ENCODE measurements around the gene HECTD3. TPM values are rescaled to one million over a fixed set of nuclear protein-coding genes. Genes with fewer than 3 reads are reported as not detected.
A peak's percentile ranks its signal among the peaks of the same experiment; 100 is the strongest.

The HECTD3 gene
- total RNA-seq: 10 to 100 TPM; 18.9 to 29.5 TPM
- polyA plus RNA-seq: 10 to 100 TPM; 15.9 to 32.9 TPM

DNA sequence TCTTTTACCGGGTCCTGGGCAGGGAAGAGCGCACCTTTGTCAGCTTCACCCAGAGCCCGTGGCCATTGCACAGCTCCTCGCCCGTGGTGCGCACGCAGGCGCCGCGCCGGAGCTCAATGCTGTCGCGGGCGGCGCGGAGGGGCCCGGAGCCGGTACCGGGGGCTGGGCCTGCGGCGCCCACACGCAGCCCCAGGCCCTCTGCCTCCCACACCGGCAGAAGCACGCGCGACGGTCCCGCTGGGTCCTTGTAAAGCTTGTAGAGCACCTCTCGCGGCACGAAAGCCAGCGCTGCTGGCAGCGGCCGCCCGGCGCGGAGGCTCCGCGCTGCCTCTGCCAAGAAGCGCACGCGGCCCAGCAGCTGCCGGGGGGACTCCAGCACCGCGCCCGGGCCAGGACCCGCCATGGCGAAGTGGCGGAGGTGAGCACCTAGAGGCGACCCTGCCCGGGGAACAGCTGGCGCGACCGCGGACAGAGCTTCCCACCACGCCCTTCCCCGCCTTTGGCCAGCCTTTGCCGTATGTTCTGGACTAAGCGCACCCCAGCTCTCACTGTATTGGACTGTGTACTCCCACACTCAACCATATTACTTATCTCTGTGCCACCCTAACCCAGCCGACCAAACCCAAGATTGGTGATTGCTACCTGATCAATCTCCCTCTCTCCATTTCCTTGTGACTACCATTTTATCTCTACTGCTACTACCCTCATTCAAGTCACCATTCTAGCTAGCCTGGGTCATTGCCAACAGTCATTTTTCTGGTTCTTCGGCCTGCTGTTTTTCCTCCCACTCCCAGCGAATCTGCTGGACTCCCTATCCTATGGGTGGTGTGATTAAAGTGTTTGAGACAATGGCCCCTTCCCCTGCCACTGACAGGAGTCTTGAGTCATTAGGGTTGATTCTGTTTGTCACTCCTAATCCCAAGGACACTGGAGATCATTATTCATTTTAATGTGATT, at the start of gene HECTD3:
TSS of gene HECTD3 (minus strand) at position 470 of the 957 bp plus-strand sequence. CDS start at position 403, 67 bp downstream.
- 1% methylated on average over 62 of the region's 62 CpGs for WGBS
- H3K36me3 ChIP-seq (ENCODE audit: control insufficient read depth in 4 of 4, insufficient read depth in 3 of 4, low read depth in 1 of 4, low read length in 3 of 4): peaks cover 9 to 36% (median 32%) of the 10 kb centered on the region in 4 donors
- H3K4me1 ChIP-seq (ENCODE audit: control insufficient read depth in 4 of 4, insufficient read depth in 4 of 4, low read length in 3 of 4): peaks cover 14 to 46% (median 37%) of the 10 kb centered on the region in 4 donors

More for the DNA sequence above, at the start of gene HECTD3:
- H3K4me3 ChIP-seq (ENCODE audit: low read depth in 1 of 3, low read length in 3 of 3): peak within 1 kb of the TSS; percentile 82 to 91 (median 88)
- TF ChIP-seq, protein P1, sequence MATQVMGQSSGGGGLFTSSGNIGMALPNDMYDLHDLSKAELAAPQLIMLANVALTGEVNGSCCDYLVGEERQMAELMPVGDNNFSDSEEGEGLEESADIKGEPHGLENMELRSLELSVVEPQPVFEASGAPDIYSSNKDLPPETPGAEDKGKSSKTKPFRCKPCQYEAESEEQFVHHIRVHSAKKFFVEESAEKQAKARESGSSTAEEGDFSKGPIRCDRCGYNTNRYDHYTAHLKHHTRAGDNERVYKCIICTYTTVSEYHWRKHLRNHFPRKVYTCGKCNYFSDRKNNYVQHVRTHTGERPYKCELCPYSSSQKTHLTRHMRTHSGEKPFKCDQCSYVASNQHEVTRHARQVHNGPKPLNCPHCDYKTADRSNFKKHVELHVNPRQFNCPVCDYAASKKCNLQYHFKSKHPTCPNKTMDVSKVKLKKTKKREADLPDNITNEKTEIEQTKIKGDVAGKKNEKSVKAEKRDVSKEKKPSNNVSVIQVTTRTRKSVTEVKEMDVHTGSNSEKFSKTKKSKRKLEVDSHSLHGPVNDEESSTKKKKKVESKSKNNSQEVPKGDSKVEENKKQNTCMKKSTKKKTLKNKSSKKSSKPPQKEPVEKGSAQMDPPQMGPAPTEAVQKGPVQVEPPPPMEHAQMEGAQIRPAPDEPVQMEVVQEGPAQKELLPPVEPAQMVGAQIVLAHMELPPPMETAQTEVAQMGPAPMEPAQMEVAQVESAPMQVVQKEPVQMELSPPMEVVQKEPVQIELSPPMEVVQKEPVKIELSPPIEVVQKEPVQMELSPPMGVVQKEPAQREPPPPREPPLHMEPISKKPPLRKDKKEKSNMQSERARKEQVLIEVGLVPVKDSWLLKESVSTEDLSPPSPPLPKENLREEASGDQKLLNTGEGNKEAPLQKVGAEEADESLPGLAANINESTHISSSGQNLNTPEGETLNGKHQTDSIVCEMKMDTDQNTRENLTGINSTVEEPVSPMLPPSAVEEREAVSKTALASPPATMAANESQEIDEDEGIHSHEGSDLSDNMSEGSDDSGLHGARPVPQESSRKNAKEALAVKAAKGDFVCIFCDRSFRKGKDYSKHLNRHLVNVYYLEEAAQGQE (IDR thresholded peaks at IDR 0.05): peak; percentile 2
- peak; percentile 26 for TF ChIP-seq SP1 (IDR thresholded peaks at IDR 0.05)
- TF ChIP-seq, protein P2, sequence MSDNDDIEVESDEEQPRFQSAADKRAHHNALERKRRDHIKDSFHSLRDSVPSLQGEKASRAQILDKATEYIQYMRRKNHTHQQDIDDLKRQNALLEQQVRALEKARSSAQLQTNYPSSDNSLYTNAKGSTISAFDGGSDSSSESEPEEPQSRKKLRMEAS (IDR thresholded peaks at IDR 0.05): no peak
- TF ChIP-seq JUND (IDR thresholded peaks at IDR 0.05): no peak
- no peak for TF ChIP-seq YY1 (IDR thresholded peaks at IDR 0.05)
- TF ChIP-seq RXRA (IDR thresholded peaks at IDR 0.05): no peak
- TF ChIP-seq EGR1 (IDR thresholded peaks at IDR 0.05; ENCODE audit: low read depth in 2 of 2): no peak
- TF ChIP-seq NR2F2 (IDR thresholded peaks at IDR 0.05): no peak
- peak in 1 of 2 donors; percentile 34 for TF ChIP-seq RAD21 (IDR thresholded peaks at IDR 0.05)
- TF ChIP-seq, protein P3, sequence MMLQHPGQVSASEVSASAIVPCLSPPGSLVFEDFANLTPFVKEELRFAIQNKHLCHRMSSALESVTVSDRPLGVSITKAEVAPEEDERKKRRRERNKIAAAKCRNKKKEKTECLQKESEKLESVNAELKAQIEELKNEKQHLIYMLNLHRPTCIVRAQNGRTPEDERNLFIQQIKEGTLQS (IDR thresholded peaks at IDR 0.05): no peak
- no peak for TF ChIP-seq GABPA (IDR thresholded peaks at IDR 0.05 in 1 of 2, conservative IDR thresholded peaks at IDR 0.05 in 1 of 2)
- TF ChIP-seq HNF4G (IDR thresholded peaks at IDR 0.05): peak; percentile 32
- TF ChIP-seq FOXA1 (IDR thresholded peaks at IDR 0.05): no peak
- no peak for TF ChIP-seq FOXA2 (IDR thresholded peaks at IDR 0.05)
- TF ChIP-seq, protein P4, sequence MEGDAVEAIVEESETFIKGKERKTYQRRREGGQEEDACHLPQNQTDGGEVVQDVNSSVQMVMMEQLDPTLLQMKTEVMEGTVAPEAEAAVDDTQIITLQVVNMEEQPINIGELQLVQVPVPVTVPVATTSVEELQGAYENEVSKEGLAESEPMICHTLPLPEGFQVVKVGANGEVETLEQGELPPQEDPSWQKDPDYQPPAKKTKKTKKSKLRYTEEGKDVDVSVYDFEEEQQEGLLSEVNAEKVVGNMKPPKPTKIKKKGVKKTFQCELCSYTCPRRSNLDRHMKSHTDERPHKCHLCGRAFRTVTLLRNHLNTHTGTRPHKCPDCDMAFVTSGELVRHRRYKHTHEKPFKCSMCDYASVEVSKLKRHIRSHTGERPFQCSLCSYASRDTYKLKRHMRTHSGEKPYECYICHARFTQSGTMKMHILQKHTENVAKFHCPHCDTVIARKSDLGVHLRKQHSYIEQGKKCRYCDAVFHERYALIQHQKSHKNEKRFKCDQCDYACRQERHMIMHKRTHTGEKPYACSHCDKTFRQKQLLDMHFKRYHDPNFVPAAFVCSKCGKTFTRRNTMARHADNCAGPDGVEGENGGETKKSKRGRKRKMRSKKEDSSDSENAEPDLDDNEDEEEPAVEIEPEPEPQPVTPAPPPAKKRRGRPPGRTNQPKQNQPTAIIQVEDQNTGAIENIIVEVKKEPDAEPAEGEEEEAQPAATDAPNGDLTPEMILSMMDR (IDR thresholded peaks at IDR 0.05; ENCODE audit: low read depth, low read length, missing input control): no peak
- TF ChIP-seq TAF1 (conservative IDR thresholded peaks at IDR 0.05): no peak
- TF ChIP-seq HNF4A (conservative IDR thresholded peaks at IDR 0.05): peak; percentile 58 to 74
- TF ChIP-seq, protein P5, sequence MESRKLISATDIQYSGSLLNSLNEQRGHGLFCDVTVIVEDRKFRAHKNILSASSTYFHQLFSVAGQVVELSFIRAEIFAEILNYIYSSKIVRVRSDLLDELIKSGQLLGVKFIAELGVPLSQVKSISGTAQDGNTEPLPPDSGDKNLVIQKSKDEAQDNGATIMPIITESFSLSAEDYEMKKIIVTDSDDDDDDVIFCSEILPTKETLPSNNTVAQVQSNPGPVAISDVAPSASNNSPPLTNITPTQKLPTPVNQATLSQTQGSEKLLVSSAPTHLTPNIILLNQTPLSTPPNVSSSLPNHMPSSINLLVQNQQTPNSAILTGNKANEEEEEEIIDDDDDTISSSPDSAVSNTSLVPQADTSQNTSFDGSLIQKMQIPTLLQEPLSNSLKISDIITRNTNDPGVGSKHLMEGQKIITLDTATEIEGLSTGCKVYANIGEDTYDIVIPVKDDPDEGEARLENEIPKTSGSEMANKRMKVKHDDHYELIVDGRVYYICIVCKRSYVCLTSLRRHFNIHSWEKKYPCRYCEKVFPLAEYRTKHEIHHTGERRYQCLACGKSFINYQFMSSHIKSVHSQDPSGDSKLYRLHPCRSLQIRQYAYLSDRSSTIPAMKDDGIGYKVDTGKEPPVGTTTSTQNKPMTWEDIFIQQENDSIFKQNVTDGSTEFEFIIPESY (IDR thresholded peaks at IDR 0.05): no peak
- peak within 1 kb of the TSS; percentile 24 to 69 for H3K9ac ChIP-seq (ENCODE audit: low read depth in 1 of 2, low read length in 2 of 2)
- peak within 1 kb of the TSS; percentile 64 to 79 for H3K27ac ChIP-seq (ENCODE audit: low read depth in 1 of 2, low read length in 2 of 2)
- peak; percentile 87 for DNase-seq (ENCODE audit: low spot score)
- H3K27me3 ChIP-seq (ENCODE audit: control insufficient read depth in 4 of 4, insufficient read depth in 4 of 4, low read length in 3 of 4): no peaks in the 10 kb centered on the region
- no peaks in the 10 kb centered on the region for H3K9me3 ChIP-seq (ENCODE audit: control insufficient read depth in 4 of 4, low read length in 3 of 4)

All from liver (tissue), 9 donors.